Naive thymus-derived CD4-positive, alpha-beta T cell (primary cell): ENCODE results near the gene ROBO2. TPM values are rescaled to one million over a fixed set of nuclear protein-coding genes. Genes with fewer than 3 reads are reported as not detected.

Source experiments
- ATAC-seq: fragments of 150-1000 bp; cut with Tn5 transposase; 2 replicates; pipeline ENCODE4 v1.10.0; 2021; ENCODE audit warnings: mild to moderate bottlenecking, moderate library complexity
- CTCF ChIA-PET: fragments of 350-600 bp; sonication (Branson Sonifier 250); formaldehyde crosslinking; loops from one replicate; lab custom pipeline; 2021; ENCODE audit warnings: antibody characterized with exemption; lab: Charles Lee
- POLR2A ChIA-PET: fragments of 350-600 bp; sonication (Branson Sonifier 250); formaldehyde crosslinking; loops from one replicate; lab custom pipeline; 2021; ENCODE audit warnings: antibody characterized with exemption, inconsistent platforms; lab: Charles Lee
- DNase-seq, 9 donors: peaks; one replicate each; pipeline versions ENCODE4 v3.0.0 to v3.0.0-alpha.2; 2020 to 2022; ENCODE audit warnings: mixed read lengths in 1 of 9
- H3K27ac ChIP-seq: one replicate; pipeline ENCODE4 v1.7.0; 2013; ENCODE audit warnings: mild to moderate bottlenecking, low read depth, low read length, moderate library complexity
- H3K27me3 ChIP-seq, 2 donors: one replicate each; pipeline ENCODE4 v1.7.0; 2013; ENCODE audit warnings: low read length in 2 of 2, mild to moderate bottlenecking in 2 of 2, moderate library complexity in 2 of 2; ENCODE audit not compliant: control insufficient read depth in 2 of 2, insufficient read depth in 2 of 2
- H3K36me3 ChIP-seq, 3 experiments: 1 replicate in 2 of 3; 2 replicates in 1 of 3; pipeline ENCODE4 v1.7.0; 2013; ENCODE audit warnings: low read length in 3 of 3, mild to moderate bottlenecking in 3 of 3, moderate library complexity in 1 of 3; ENCODE audit not compliant: insufficient read depth in 3 of 3, control insufficient read depth in 2 of 3
- H3K4me1 ChIP-seq, 2 donors: one replicate each; pipeline ENCODE4 v1.7.0; 2013; ENCODE audit warnings: low read length in 2 of 2, mild to moderate bottlenecking in 2 of 2, moderate library complexity in 1 of 2; ENCODE audit not compliant: control insufficient read depth in 2 of 2, insufficient read depth in 2 of 2
- H3K4me3 ChIP-seq: 2 replicates; pipeline ENCODE4 v1.7.0; 2013; ENCODE audit warnings: mild to moderate bottlenecking, low read length
- H3K9me3 ChIP-seq, 3 experiments: 1 replicate in 2 of 3; 2 replicates in 1 of 3; pipeline ENCODE4 v1.7.0; 2013; ENCODE audit warnings: low read length in 3 of 3; ENCODE audit not compliant: control insufficient read depth in 2 of 3
- H3K27ac Mint-ChIP-seq, 9 donors: one replicate each; pipeline ENCODE4 v1.8.0; 2020 to 2022; ENCODE audit warnings: mixed read lengths in 9 of 9, mild to moderate bottlenecking in 8 of 9, moderate library complexity in 5 of 9, inconsistent platforms in 2 of 9
- H3K27me3 Mint-ChIP-seq, 5 donors: one replicate each; pipeline ENCODE4 v1.8.0; 2021 to 2022; ENCODE audit warnings: mixed read lengths in 5 of 5, mild to moderate bottlenecking in 1 of 5
- H3K36me3 Mint-ChIP-seq, 5 donors: one replicate each; pipeline ENCODE4 v1.8.0; 2020 to 2022; ENCODE audit warnings: mixed read lengths in 5 of 5, mild to moderate bottlenecking in 3 of 5, inconsistent platforms in 1 of 5
- H3K4me1 Mint-ChIP-seq, 7 donors: one replicate each; pipeline ENCODE4 v1.8.0; 2020 to 2022; ENCODE audit warnings: mixed read lengths in 7 of 7, mild to moderate bottlenecking in 3 of 7, inconsistent platforms in 1 of 7
- H3K4me3 Mint-ChIP-seq, 10 donors: one replicate each; pipeline ENCODE4 v1.8.0; 2020 to 2022; ENCODE audit warnings: mild to moderate bottlenecking in 10 of 10, mixed read lengths in 10 of 10, moderate library complexity in 6 of 10, inconsistent platforms in 2 of 10
- H3K9me3 Mint-ChIP-seq, 11 donors: one replicate each; pipeline ENCODE4 v1.8.0; 2020 to 2022; ENCODE audit warnings: mixed read lengths in 11 of 11, mild to moderate bottlenecking in 4 of 11, inconsistent platforms in 1 of 11, moderate library complexity in 1 of 11
- intact Hi-C, 2 donors: fragments of 100-400 bp; cut with micrococcal nuclease; formaldehyde crosslinking; loops; one replicate each; pipeline ENCODE4 v1.15.1; 2023
- polyA plus RNA-seq, 2 donors: library from polyadenylated mRNA; unstranded; fragments of 300-500 nt; fragmentation: Illumina TruSeq; gene quantifications; one replicate each; pipeline ENCODE4 v1.2.3, GENCODE V29; 2021
- total RNA-seq, 6 experiments: library from RNA in 5 of 6; stranded (reverse) in 5 of 6; gene quantifications; 1 replicate in 5 of 6; 2 replicates in 1 of 6; pipeline ENCODE4 v1.2.3 and lab custom pipeline; 2021 to 2026

Gene ROBO2
- total and polyA plus RNA-seq, 7 experiments from 2014 or later: not detected

GRCh38 chr3:77227567-77227966, 187.7 kb downstream of the ROBO2 start:
- POLR2A ChIA-PET: no interaction called here
- ATAC-seq (no peak), DNase-seq (no peak)
- Histone ChIP-seq H3K27ac (no peak overlapping the region), H3K36me3 (no peaks in the 10 kb centered on the region), H3K27me3 (no peaks in the 10 kb centered on the region), H3K4me3 (no peak overlapping the region), H3K4me1 (no peaks in the 10 kb centered on the region), H3K9me3 (no peaks in the 10 kb centered on the region)
- Mint-ChIP-seq H3K36me3 (no peaks in the 10 kb centered on the region), H3K9me3 (peaks cover 0 to 11% (median 0%) of the 10 kb centered on the region in 11 donors), H3K4me3 (no peak overlapping the region), H3K27ac (no peak overlapping the region), H3K4me1 (no peaks in the 10 kb centered on the region), H3K27me3 (no peaks in the 10 kb centered on the region)
- CTCF ChIA-PET: no interaction called here
- intact Hi-C loops: no loop called here

GRCh38 chr3:77232557-77232956, 192.7 kb downstream of the ROBO2 start:
- no peak overlapping the region for H3K27ac Mint-ChIP-seq
- Histone ChIP-seq H3K27me3 (no peaks in the 10 kb centered on the region), H3K36me3 (no peaks in the 10 kb centered on the region), H3K4me1 (no peaks in the 10 kb centered on the region), H3K27ac (no peak overlapping the region), H3K9me3 (no peaks in the 10 kb centered on the region), H3K4me3 (no peak overlapping the region)
- ChIA-PET CTCF (no interaction called here), POLR2A (no interaction called here)
- DNase-seq: no peak
- H3K36me3 Mint-ChIP-seq: no peaks in the 10 kb centered on the region
- H3K4me1 Mint-ChIP-seq: no peaks in the 10 kb centered on the region
- no peaks in the 10 kb centered on the region for H3K27me3 Mint-ChIP-seq
- H3K4me3 Mint-ChIP-seq: no peak overlapping the region
- peaks cover 0 to 19% (median 2%) of the 10 kb centered on the region in 11 donors for H3K9me3 Mint-ChIP-seq
- ATAC-seq: no peak
- intact Hi-C loops: no loop called here

GRCh38 chr3:77234004-77234403, 194.1 kb downstream of the ROBO2 start:
- no peak overlapping the region for H3K4me3 ChIP-seq
- H3K4me1 ChIP-seq: no peaks in the 10 kb centered on the region
- H3K27ac Mint-ChIP-seq: no peak overlapping the region
- H3K4me1 Mint-ChIP-seq: no peaks in the 10 kb centered on the region
- H3K27me3 Mint-ChIP-seq: no peaks in the 10 kb centered on the region
- DNase-seq: no peak
- intact Hi-C loops: no loop called here
- H3K27ac ChIP-seq: no peak overlapping the region
- H3K36me3 Mint-ChIP-seq: no peaks in the 10 kb centered on the region
- ATAC-seq: no peak
- H3K9me3 ChIP-seq: no peaks in the 10 kb centered on the region
- no peak overlapping the region for H3K4me3 Mint-ChIP-seq
- H3K27me3 ChIP-seq: no peaks in the 10 kb centered on the region
- ChIA-PET POLR2A (no interaction called here), CTCF (no interaction called here)
- no peaks in the 10 kb centered on the region for H3K36me3 ChIP-seq
- peaks cover 0 to 25% (median 4%) of the 10 kb centered on the region in 11 donors for H3K9me3 Mint-ChIP-seq

GRCh38 chr3:77236118-77236517, 196.2 kb downstream of the ROBO2 start:
- ChIA-PET POLR2A (no interaction called here), CTCF (no interaction called here)
- Mint-ChIP-seq H3K9me3 (peaks cover 0 to 25% (median 5%) of the 10 kb centered on the region in 11 donors), H3K4me1 (no peaks in the 10 kb centered on the region), H3K36me3 (no peaks in the 10 kb centered on the region), H3K27me3 (no peaks in the 10 kb centered on the region), H3K27ac (no peak overlapping the region), H3K4me3 (no peak overlapping the region)
- intact Hi-C loops: no loop called here
- Histone ChIP-seq H3K4me3 (no peak overlapping the region), H3K27ac (no peak overlapping the region), H3K27me3 (no peaks in the 10 kb centered on the region), H3K9me3 (no peaks in the 10 kb centered on the region), H3K36me3 (no peaks in the 10 kb centered on the region), H3K4me1 (no peaks in the 10 kb centered on the region)
- no peak for ATAC-seq
- DNase-seq: no peak

- no peaks in the 10 kb centered on the region for H3K4me1 Mint-ChIP-seq
- Histone ChIP-seq H3K4me1 (no peaks in the 10 kb centered on the region), H3K27ac (no peak overlapping the region), H3K4me3 (no peak overlapping the region), H3K36me3 (no peaks in the 10 kb centered on the region), H3K9me3 (no peaks in the 10 kb centered on the region), H3K27me3 (no peaks in the 10 kb centered on the region)
- peaks cover 0 to 4% (median 0%) of the 10 kb centered on the region in 5 donors for H3K36me3 Mint-ChIP-seq
- ChIA-PET POLR2A (no interaction called here), CTCF (no interaction called here)
- no peak for ATAC-seq
- DNase-seq: no peak
- H3K4me3 Mint-ChIP-seq: no peak overlapping the region
- H3K9me3 Mint-ChIP-seq: peaks cover 1 to 19% (median 5%) of the 10 kb centered on the region in 11 donors
- intact Hi-C loops: no loop called here
- H3K27ac Mint-ChIP-seq: no peak overlapping the region
- no peaks in the 10 kb centered on the region for H3K27me3 Mint-ChIP-seq
Measured at GRCh38 chr3:77240072-77240650, 200.3 kb downstream of the ROBO2 start.

- intact Hi-C loops: no loop called here
- Histone ChIP-seq H3K4me3 (no peak overlapping the region), H3K4me1 (no peaks in the 10 kb centered on the region), H3K9me3 (no peaks in the 10 kb centered on the region), H3K27ac (no peak overlapping the region), H3K27me3 (no peaks in the 10 kb centered on the region), H3K36me3 (no peaks in the 10 kb centered on the region)
- no peak for ATAC-seq
- POLR2A ChIA-PET: no interaction called here
- peaks cover 1 to 19% (median 6%) of the 10 kb centered on the region in 11 donors for H3K9me3 Mint-ChIP-seq
- H3K36me3 Mint-ChIP-seq: peaks cover 0 to 4% (median 0%) of the 10 kb centered on the region in 5 donors
- H3K27me3 Mint-ChIP-seq: no peaks in the 10 kb centered on the region
- no peak overlapping the region for H3K27ac Mint-ChIP-seq
- CTCF ChIA-PET: no interaction called here
- H3K4me1 Mint-ChIP-seq: no peaks in the 10 kb centered on the region
- no peak for DNase-seq
- H3K4me3 Mint-ChIP-seq: no peak overlapping the region
Measured at GRCh38 chr3:77242371-77242770, 202.5 kb downstream of the ROBO2 start.

GRCh38 chr3:77244981-77245380, 205.1 kb downstream of the ROBO2 start:
- no peaks in the 10 kb centered on the region for H3K27me3 Mint-ChIP-seq
- CTCF ChIA-PET: no interaction called here
- intact Hi-C loops: no loop called here

More at GRCh38 chr3:77244981-77245380, 205.1 kb downstream of the ROBO2 start:
- DNase-seq (no peak), ATAC-seq (no peak)
- Mint-ChIP-seq H3K4me1 (no peaks in the 10 kb centered on the region), H3K9me3 (peaks cover 0 to 11% (median 3%) of the 10 kb centered on the region in 11 donors), H3K4me3 (no peak overlapping the region), H3K27ac (no peak overlapping the region), H3K36me3 (peaks cover 0 to 4% (median 0%) of the 10 kb centered on the region in 5 donors)
- POLR2A ChIA-PET: no interaction called here
- H3K4me1 ChIP-seq: no peaks in the 10 kb centered on the region
- no peaks in the 10 kb centered on the region for H3K36me3 ChIP-seq
- H3K4me3 ChIP-seq: no peak overlapping the region
- no peak overlapping the region for H3K27ac ChIP-seq
- H3K9me3 ChIP-seq: no peaks in the 10 kb centered on the region
- no peaks in the 10 kb centered on the region for H3K27me3 ChIP-seq
